Vagina (tissue), 2 donors: ENCODE measurements around the gene NXPH4.

Source experiments
- CTCF ChIP-seq, 3 experiments: fragments of 450-650 bp in 2 of 3; fragments of 200-600 bp in 1 of 3; sonication (generic) in 1 of 3; IDR thresholded peaks; one replicate each; pipeline ENCODE4 v1.5.1; 2017 to 2019; ENCODE audit warnings: antibody characterized with exemption in 3 of 3, mild to moderate bottlenecking in 2 of 3, moderate library complexity in 2 of 3
- POLR2AphosphoS5 ChIP-seq, 2 donors: sonication (generic); formaldehyde crosslinking; IDR thresholded peaks; one replicate each; pipeline ENCODE4 v1.9.0; 2017; ENCODE audit warnings: antibody characterized with exemption in 2 of 2, mild to moderate bottlenecking in 2 of 2, low read depth in 1 of 2; ENCODE audit not compliant: insufficient read depth in 1 of 2

DNA sequence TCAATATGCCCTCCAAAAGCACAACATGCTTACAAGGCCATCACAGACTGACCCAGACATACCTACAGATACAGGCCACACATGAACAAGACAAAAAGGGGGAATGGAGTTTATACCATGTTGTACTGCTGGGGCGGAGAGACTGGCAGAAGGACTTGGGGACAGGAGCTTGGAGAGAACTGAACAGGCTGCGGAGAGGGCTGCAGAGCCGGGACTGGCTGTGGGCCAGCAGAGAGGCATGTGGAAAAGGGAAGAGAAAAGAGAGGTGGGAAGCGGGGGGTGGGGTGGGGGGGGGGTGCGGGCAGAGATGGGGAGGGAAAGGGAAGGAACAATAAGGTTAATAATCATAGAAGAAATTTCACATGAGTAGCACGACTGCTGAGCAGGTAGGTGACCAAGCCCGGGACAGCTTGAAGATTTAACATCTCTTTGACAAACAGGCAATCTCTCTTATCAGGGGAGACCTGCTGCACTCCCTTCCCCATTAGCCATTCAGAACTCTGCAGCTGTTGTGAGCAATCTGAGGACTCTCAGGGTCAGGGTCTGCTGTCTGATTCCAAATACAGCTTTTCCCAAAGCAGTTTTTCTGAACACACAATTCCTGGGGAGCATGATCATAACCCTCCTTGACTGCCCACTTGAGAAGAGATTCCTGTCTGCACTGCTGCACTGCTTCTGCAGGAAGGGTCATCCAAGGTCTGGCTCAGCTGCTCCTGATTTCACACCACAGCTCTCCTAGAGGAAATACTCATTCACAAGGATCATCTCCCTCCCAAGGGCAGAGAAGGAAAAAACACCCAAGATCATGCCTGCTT is 56.0 kb downstream of the NXPH4 start:
- TF ChIP-seq CTCF (IDR thresholded peaks at IDR 0.05): no peak
- no peak for TF ChIP-seq POLR2AphosphoS5 (IDR thresholded peaks at IDR 0.05; ENCODE audit: insufficient read depth in 1 of 2, low read depth in 1 of 2)
